Type B pancreatic cell (in vitro differentiated cells): ENCODE measurements around the gene ZFP3. TPM values are rescaled to one million over a fixed set of nuclear protein-coding genes. Genes with fewer than 3 reads are reported as not detected.
"Not testable (repeated sequence)": the region's sequence is repeated elsewhere in the genome, so short reads cannot be mapped to it uniquely, and the experiment has no call there.

Source experiments
- DNase-seq: peaks from one replicate; pipeline ENCODE4 v3.0.0; 2021; ENCODE audit warnings: mixed read lengths; ENCODE audit not compliant: unreplicated experiment; ENCODE audit errors: extremely low spot score
- H3K27ac Mint-ChIP-seq: 2 replicates; pipeline ENCODE4 v1.8.0; 2021; ENCODE audit warnings: mild to moderate bottlenecking, mixed read lengths
- H3K27me3 Mint-ChIP-seq: 2 replicates; pipeline ENCODE4 v1.8.0; 2021; ENCODE audit warnings: mixed read lengths
- H3K36me3 Mint-ChIP-seq: 2 replicates; pipeline ENCODE4 v1.8.0; 2021; ENCODE audit warnings: mixed read lengths
- H3K4me1 Mint-ChIP-seq: one replicate; pipeline ENCODE4 v1.8.0; 2021; ENCODE audit warnings: mixed read lengths; ENCODE audit not compliant: unreplicated experiment
- H3K4me3 Mint-ChIP-seq: 2 replicates; pipeline ENCODE4 v1.8.0; 2021; ENCODE audit warnings: mild to moderate bottlenecking, mixed read lengths
- H3K9me3 Mint-ChIP-seq: 2 replicates; pipeline ENCODE4 v1.8.0; 2021; ENCODE audit warnings: mixed read lengths
- CTCF ChIP-seq: fragments of 200-600 bp; sonication (generic); conservative IDR thresholded peaks from 2 replicates; pipeline ENCODE4 v1.5.0; 2021; ENCODE audit warnings: antibody characterized with exemption, mild to moderate bottlenecking
- total RNA-seq: library from RNA; stranded (reverse); gene quantifications from 2 replicates; pipeline ENCODE4 v1.2.1, GENCODE V29; 2021; ENCODE audit warnings: low replicate concordance

ZFP3 gene
- total RNA-seq, 1 donor from 2014 or later = 0.53 TPM

GRCh38 chr17:5055543-5055942 is 22.7 kb upstream of the ZFP3 start:
- DNase-seq = no peak
- no peaks in the 10 kb centered on the region for H3K9me3 Mint-ChIP-seq
- H3K4me1 Mint-ChIP-seq = peaks cover under 1% of the 10 kb centered on the region
- no peak overlapping the region for H3K4me3 Mint-ChIP-seq
- no peaks in the 10 kb centered on the region for H3K36me3 Mint-ChIP-seq
- H3K27ac Mint-ChIP-seq = no peak overlapping the region
- no peak for TF ChIP-seq CTCF
- H3K27me3 Mint-ChIP-seq = peaks cover 4% of the 10 kb centered on the region

GRCh38 chr17:5065227-5065744 is 13.0 kb upstream of the ZFP3 start:
- H3K4me1 Mint-ChIP-seq = peaks cover 5% of the 10 kb centered on the region
- DNase-seq = no peak
- H3K9me3 Mint-ChIP-seq = no peaks in the 10 kb centered on the region
- H3K4me3 Mint-ChIP-seq = no peak overlapping the region
- peaks cover 5% of the 10 kb centered on the region for H3K27me3 Mint-ChIP-seq
- H3K36me3 Mint-ChIP-seq = no peaks in the 10 kb centered on the region
- no peak for TF ChIP-seq CTCF
- no peak overlapping the region for H3K27ac Mint-ChIP-seq

GRCh38 chr17:5068236-5068635 is 10.0 kb upstream of the ZFP3 start:
- Mint-ChIP-seq H3K36me3 (no peaks in the 10 kb centered on the region), H3K9me3 (no peaks in the 10 kb centered on the region), H3K27ac (no peak overlapping the region), H3K4me3 (no peak overlapping the region), H3K27me3 (peaks cover 5% of the 10 kb centered on the region), H3K4me1 (no peaks in the 10 kb centered on the region)
- TF ChIP-seq CTCF = no peak
- DNase-seq = no peak

- H3K9me3 Mint-ChIP-seq = no peaks in the 10 kb centered on the region
- H3K36me3 Mint-ChIP-seq = no peaks in the 10 kb centered on the region
- DNase-seq = no peak
- no peak overlapping the region for H3K27ac Mint-ChIP-seq
- TF ChIP-seq CTCF = no peak
- peaks cover 5% of the 10 kb centered on the region for H3K27me3 Mint-ChIP-seq
- no peaks in the 10 kb centered on the region for H3K4me1 Mint-ChIP-seq
- H3K4me3 Mint-ChIP-seq = no peak overlapping the region
Observed at GRCh38 chr17:5069724-5070123, 8.5 kb upstream of the ZFP3 start.

GRCh38 chr17:5075472-5075871 is 2.8 kb upstream of the ZFP3 start:
- H3K9me3 Mint-ChIP-seq, H3K27me3 Mint-ChIP-seq, H3K36me3 Mint-ChIP-seq, DNase-seq, H3K4me3 Mint-ChIP-seq, H3K4me1 Mint-ChIP-seq: not testable (repeated sequence)
- peak overlapping the region; percentile 33 for H3K27ac Mint-ChIP-seq

- not testable (repeated sequence) for H3K27ac Mint-ChIP-seq, H3K4me3 Mint-ChIP-seq, H3K4me1 Mint-ChIP-seq, H3K27me3 Mint-ChIP-seq, DNase-seq, H3K36me3 Mint-ChIP-seq, H3K9me3 Mint-ChIP-seq
Observed at GRCh38 chr17:5077275-5077674, 992 bp upstream of the ZFP3 start.

- Mint-ChIP-seq H3K27ac (peak overlapping the region; percentile 10), H3K9me3 (no peaks in the 10 kb centered on the region), H3K36me3 (peaks cover 3% of the 10 kb centered on the region), H3K4me1 (no peaks in the 10 kb centered on the region), H3K27me3 (peaks cover 4% of the 10 kb centered on the region), H3K4me3 (peak overlapping the region; percentile 82)
- TF ChIP-seq CTCF = no peak
- DNase-seq = no peak
Observed at GRCh38 chr17:5077781-5078105, 524 bp upstream of the ZFP3 start.
